A549 (cell line): Measurements from ENCODE around the gene MCOLN1.

ENCODE experiments used
- CTCF ChIP-seq: fragments of >200 bp; sonication (Bioruptor Twin); formaldehyde crosslinking; IDR thresholded peaks from 3 replicates; pipeline ENCODE4 v1.5.1; 2016
- SREBF2 ChIP-seq: fragments of 450-650 bp; IDR thresholded peaks from 2 replicates; pipeline ENCODE4 v1.6.1; 2014; ENCODE audit warnings: mild to moderate bottlenecking, moderate library complexity

GRCh38 chr19:7550987-7551761 is 28.8 kb downstream of the MCOLN1 start:
- TF ChIP-seq SREBF2 (no peak), CTCF (no peak)
